GM23248 (cell line): ENCODE results near the gene TYW1B.
"Not testable (repeated sequence)": the region's sequence is repeated elsewhere in the genome, so short reads cannot be mapped to it uniquely, and the experiment has no call there.

Source experiments
- EZH2 ChIP-seq: fragments of 200-600 bp; sonication (generic); IDR thresholded peaks from 2 replicates; pipeline ENCODE4 v1.6.1; 2018; ENCODE audit warnings: antibody characterized with exemption, mild to moderate bottlenecking; ENCODE audit not compliant: insufficient read depth, poor library complexity, severe bottlenecking
- EZH2phosphoT487 ChIP-seq: fragments of 200-600 bp; sonication (generic); IDR thresholded peaks from 2 replicates; pipeline ENCODE4 v1.6.1; 2018; ENCODE audit warnings: antibody characterized with exemption, moderate library complexity, mild to moderate bottlenecking, low read depth; ENCODE audit not compliant: insufficient read depth

- TF ChIP-seq EZH2, EZH2phosphoT487: not testable (repeated sequence)
Measured at GRCh38 chr7:72625721-72626423, 202.1 kb downstream of the TYW1B start.
